A549 treated with dexamethasone at 1 μM for 4 hours (cell line): ENCODE data around the gene NBEA. TPM values are rescaled to one million over a fixed set of nuclear protein-coding genes. Genes with fewer than 3 reads are reported as not detected.

Experiments used
- total RNA-seq: library from RNA; stranded (reverse); fragments of 200-300 nt; extraction: Qiagen RNA extraction; gene quantifications from 5 replicates; pipeline ENCODE4 v1.2.3, GENCODE V29; 2022

Gene NBEA
- total RNA-seq, result 1.6 to 2.4 TPM (median 2.2 TPM) in 5 replicates

DNA sequence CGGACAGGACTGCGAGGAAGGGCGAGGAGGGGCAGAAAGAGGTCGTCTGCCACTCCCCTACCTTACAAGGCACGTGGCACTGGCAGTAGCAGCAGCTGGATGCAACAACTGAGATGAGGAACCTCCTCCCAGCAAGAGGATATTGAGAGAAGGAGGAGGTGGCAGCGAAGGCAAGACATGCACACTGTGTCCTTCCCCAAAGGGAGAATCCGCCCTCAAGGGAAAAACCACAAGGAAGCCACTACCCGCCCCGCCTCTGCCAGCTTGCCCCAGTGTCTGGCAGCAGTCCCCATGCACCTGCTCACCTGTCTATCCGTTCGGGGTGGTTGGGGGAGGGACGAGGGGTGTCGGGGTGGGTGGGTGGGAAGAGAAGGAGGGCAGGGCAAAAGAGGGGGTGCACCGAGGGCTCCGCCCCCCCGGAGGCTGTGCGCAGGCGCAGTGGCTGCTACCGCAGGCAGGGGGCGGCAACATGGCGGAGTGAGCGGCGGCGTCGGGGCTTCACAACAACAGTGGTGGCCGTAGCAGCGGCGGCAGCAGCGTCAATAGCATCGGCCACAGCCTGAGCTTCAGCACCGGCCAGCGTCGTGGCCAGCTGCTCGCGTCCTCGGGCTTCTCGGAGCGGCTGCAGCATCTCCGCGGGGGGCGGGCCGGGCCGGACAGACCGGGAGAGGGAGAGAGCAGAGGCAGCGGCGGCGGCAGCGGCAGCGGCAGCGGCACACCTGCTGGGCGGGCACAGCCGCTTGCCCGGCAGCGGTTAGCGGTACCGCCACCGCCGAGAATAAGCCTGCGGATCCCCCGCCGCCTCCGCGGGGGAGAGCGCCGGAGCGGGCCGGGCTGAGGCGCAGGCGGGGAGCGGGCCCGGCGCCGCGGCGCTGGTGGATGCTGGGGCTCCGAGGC lies at the start of gene NBEA:
Gene NBEA (plus strand): TSS at position 436 of the 897 bp plus-strand sequence. CDS start 551 bp downstream, outside the sequence.

GRCh38 chr13:35475960-35476943 lies 534.2 kb downstream of the NBEA start, which contains the start of gene MAB21L1:
Gene MAB21L1 (minus strand): TSS chr13:35476689. CDS start chr13:35476138, 551 bp downstream.

